ENCODE data around the gene SORBS1. TPM values are rescaled to one million over a fixed set of nuclear protein-coding genes. Genes with fewer than 3 reads are reported as not detected.

SORBS1 gene
- total RNA-seq, 2 donors from 2014 or later = 16.7 to 17.9 TPM

- DNase-seq = no peak
- H3K9ac ChIP-seq (ENCODE audit: extremely low read depth, low read length, poor library complexity, severe bottlenecking) = no peak overlapping the region
- no peak overlapping the region for H3K27ac Mint-ChIP-seq
- no peak overlapping the region for H3K4me3 Mint-ChIP-seq
- no peaks in the 10 kb centered on the region for H3K9me3 Mint-ChIP-seq
- peaks cover 18% of the 10 kb centered on the region for H3K4me1 Mint-ChIP-seq
- TF ChIP-seq, protein P1, sequence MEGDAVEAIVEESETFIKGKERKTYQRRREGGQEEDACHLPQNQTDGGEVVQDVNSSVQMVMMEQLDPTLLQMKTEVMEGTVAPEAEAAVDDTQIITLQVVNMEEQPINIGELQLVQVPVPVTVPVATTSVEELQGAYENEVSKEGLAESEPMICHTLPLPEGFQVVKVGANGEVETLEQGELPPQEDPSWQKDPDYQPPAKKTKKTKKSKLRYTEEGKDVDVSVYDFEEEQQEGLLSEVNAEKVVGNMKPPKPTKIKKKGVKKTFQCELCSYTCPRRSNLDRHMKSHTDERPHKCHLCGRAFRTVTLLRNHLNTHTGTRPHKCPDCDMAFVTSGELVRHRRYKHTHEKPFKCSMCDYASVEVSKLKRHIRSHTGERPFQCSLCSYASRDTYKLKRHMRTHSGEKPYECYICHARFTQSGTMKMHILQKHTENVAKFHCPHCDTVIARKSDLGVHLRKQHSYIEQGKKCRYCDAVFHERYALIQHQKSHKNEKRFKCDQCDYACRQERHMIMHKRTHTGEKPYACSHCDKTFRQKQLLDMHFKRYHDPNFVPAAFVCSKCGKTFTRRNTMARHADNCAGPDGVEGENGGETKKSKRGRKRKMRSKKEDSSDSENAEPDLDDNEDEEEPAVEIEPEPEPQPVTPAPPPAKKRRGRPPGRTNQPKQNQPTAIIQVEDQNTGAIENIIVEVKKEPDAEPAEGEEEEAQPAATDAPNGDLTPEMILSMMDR (conservative IDR thresholded peaks at IDR 0.05) = no peak
- H3K27ac ChIP-seq (ENCODE audit: low read depth, low read length) = no peak overlapping the region
- peaks cover 12% of the 10 kb centered on the region for H3K36me3 Mint-ChIP-seq (ENCODE audit: low read depth)
- no peaks in the 10 kb centered on the region for H3K27me3 ChIP-seq (ENCODE audit: control insufficient read depth, insufficient read depth, low read length, poor library complexity, severe bottlenecking)
- H3K36me3 ChIP-seq (ENCODE audit: control insufficient read depth, insufficient read depth, low read length) = no peaks in the 10 kb centered on the region
- H3K9me3 ChIP-seq (ENCODE audit: control insufficient read depth, low read length) = no peaks in the 10 kb centered on the region
- H3K4me3 ChIP-seq (ENCODE audit: low read length) = no peak overlapping the region
- no peaks in the 10 kb centered on the region for H3K27me3 Mint-ChIP-seq (ENCODE audit: insufficient read depth)
- peaks cover 5% of the 10 kb centered on the region for H3K4me1 ChIP-seq (ENCODE audit: control insufficient read depth, insufficient read depth, low read length)
These were observed 201.0 kb downstream of the SORBS1 start for GRCh38 chr10:95360122-95360714.

- Mint-ChIP-seq H3K36me3 (ENCODE audit: low read depth) (peaks cover 17% of the 10 kb centered on the region), H3K27me3 (ENCODE audit: insufficient read depth) (no peaks in the 10 kb centered on the region), H3K4me3 (no peak overlapping the region), H3K4me1 (peaks cover 18% of the 10 kb centered on the region), H3K9me3 (no peaks in the 10 kb centered on the region), H3K27ac (no peak overlapping the region)
- TF ChIP-seq, protein P1 (conservative IDR thresholded peaks at IDR 0.05) = no peak
- Histone ChIP-seq H3K36me3 (ENCODE audit: control insufficient read depth, insufficient read depth, low read length) (no peaks in the 10 kb centered on the region), H3K27me3 (ENCODE audit: control insufficient read depth, insufficient read depth, low read length, poor library complexity, severe bottlenecking) (no peaks in the 10 kb centered on the region), H3K27ac (ENCODE audit: low read depth, low read length) (no peak overlapping the region), H3K4me3 (ENCODE audit: low read length) (no peak overlapping the region), H3K9me3 (ENCODE audit: control insufficient read depth, low read length) (no peaks in the 10 kb centered on the region), H3K9ac (ENCODE audit: extremely low read depth, low read length, poor library complexity, severe bottlenecking) (no peak overlapping the region), H3K4me1 (ENCODE audit: control insufficient read depth, insufficient read depth, low read length) (peaks cover 5% of the 10 kb centered on the region)
- WGBS, 2 experiments (ENCODE audit: insufficient coverage in 1 of 2, insufficient read length in 1 of 2) = 93 to 100% methylated on average over 1 to 6 of the region's 6 CpGs
- DNase-seq = no peak
These were observed 201.7 kb downstream of the SORBS1 start for GRCh38 chr10:95359466-95359865.

- H3K4me1 Mint-ChIP-seq = peaks cover 6% of the 10 kb centered on the region
- no peak for DNase-seq
- peaks cover 19% of the 10 kb centered on the region for H3K36me3 Mint-ChIP-seq (ENCODE audit: low read depth)
- Histone ChIP-seq H3K9ac (ENCODE audit: extremely low read depth, low read length, poor library complexity, severe bottlenecking) (no peak overlapping the region), H3K4me1 (ENCODE audit: control insufficient read depth, insufficient read depth, low read length) (no peaks in the 10 kb centered on the region), H3K4me3 (ENCODE audit: low read length) (no peak overlapping the region), H3K27me3 (ENCODE audit: control insufficient read depth, insufficient read depth, low read length, poor library complexity, severe bottlenecking) (no peaks in the 10 kb centered on the region), H3K27ac (ENCODE audit: low read depth, low read length) (no peak overlapping the region), H3K9me3 (ENCODE audit: control insufficient read depth, low read length) (no peaks in the 10 kb centered on the region), H3K36me3 (ENCODE audit: control insufficient read depth, insufficient read depth, low read length) (no peaks in the 10 kb centered on the region)
- TF ChIP-seq, protein P1 (conservative IDR thresholded peaks at IDR 0.05) = no peak
- H3K4me3 Mint-ChIP-seq = no peak overlapping the region
- no peaks in the 10 kb centered on the region for H3K9me3 Mint-ChIP-seq
- WGBS, 2 experiments (ENCODE audit: insufficient coverage in 1 of 2, insufficient read length in 1 of 2) = 97% methylated on average over 22 to 23 of the region's 23 CpGs
- H3K27me3 Mint-ChIP-seq (ENCODE audit: insufficient read depth) = no peaks in the 10 kb centered on the region
- H3K27ac Mint-ChIP-seq = no peak overlapping the region
These were observed 204.8 kb downstream of the SORBS1 start for GRCh38 chr10:95356190-95356955.

Data from endodermal cell (in vitro differentiated cells).